ENCODE data around the gene GPC1.

The GPC1 gene

GRCh38 chr2:240413813-240414429 is 21.5 kb upstream of the GPC1 start:
- no peak for DNase-seq

GRCh38 chr2:240416821-240417220 is 18.6 kb upstream of the GPC1 start:
- no peak for DNase-seq

DNA sequence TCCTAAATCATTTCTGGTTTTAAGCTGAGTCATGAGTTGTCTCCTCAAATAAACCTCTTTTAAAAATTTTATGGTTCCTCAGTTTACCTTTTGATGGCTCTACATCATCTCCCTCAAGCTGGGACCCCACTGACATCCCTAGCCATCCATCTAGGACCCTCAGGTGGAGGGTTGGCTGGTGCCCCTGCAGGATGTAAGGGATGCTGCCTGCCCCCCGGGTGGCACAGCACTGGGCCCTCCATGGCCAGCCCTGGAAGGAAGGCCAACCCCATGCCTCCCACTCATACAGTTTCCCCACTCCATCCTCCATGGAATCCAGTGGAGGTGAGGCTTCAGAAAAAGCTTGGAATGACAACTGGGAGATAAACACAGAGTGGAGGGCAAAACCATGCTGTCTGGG is 17.2 kb upstream of the GPC1 start:
- DNase-seq, result no peak

- DNase-seq, result no peak
Measured at GRCh38 chr2:240419271-240419670, 16.2 kb upstream of the GPC1 start.

- no peak for DNase-seq
Measured at GRCh38 chr2:240419723-240420122, 15.7 kb upstream of the GPC1 start.

- no peak for DNase-seq
Measured at GRCh38 chr2:240420206-240421104, 15.0 kb upstream of the GPC1 start.

- no peak for DNase-seq
Measured at GRCh38 chr2:240421381-240421780, 14.1 kb upstream of the GPC1 start.

GRCh38 chr2:240422658-240423329 is 12.7 kb upstream of the GPC1 start:
- no peak for DNase-seq

DNA sequence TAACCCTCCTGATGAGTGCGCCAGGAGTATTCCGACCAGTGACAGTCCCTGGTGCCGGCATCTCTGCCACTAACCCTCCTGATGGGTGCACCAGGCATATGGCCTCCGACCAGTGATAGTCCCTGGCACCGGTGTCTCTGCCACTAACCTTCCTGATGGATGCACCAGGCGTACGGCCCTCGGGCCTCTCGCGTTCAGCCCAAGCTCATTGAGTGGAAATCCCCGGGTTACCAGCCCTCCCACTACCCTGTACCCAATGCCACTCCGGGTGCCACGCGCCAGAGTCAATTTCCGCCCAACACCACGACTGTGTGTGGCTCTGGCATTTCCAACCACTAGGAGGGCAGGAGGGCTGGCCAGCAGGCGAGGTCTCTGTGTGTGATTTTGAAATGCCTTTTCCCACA is 11.7 kb upstream of the GPC1 start:
- DNase-seq, result no peak

DNA sequence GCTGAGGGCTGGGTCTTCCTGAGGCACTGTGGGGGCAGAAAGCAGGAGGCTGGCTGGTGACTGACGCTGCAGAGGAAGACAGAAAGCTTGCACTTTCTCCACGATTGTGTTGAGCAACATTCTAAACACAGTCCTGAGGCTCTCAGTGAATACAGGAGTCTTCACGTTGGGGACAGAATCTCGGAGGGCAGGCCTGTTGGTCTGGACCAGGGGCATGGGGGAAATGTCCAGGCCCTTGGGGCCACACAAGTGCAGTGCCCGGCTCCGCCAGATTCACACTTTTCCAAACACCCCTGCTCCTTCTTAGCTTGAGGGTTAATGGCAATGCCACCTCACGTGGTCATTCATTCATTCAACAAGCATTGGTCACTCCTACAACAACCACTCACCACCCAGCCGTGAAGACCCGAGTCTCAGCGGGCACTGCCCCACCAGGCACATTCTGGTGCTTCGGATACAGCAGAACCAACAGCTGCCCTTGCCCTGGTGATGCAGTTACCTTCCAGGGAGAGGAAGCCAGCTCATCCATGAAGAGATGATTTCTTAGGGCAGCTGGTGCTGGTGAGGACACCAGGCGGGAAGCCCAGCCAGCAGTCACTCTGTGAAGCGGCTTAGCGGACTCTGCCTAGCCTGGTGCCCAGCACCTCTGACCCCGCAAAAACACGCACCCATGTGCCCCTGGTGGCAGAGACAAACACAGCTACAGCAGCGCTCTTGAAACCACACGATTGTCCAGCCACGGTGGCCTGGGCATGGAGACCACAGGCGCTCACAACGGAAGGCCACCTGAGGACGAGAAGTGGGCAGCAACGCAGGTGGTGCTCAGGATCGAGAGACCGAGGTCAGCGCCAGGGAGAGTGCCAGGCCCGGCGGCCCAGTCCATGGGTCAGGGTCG is 10.9 kb upstream of the GPC1 start:
- DNase-seq, result no peak

- DNase-seq, result no peak
Measured at GRCh38 chr2:240425236-240425615, 10.2 kb upstream of the GPC1 start.

DNA sequence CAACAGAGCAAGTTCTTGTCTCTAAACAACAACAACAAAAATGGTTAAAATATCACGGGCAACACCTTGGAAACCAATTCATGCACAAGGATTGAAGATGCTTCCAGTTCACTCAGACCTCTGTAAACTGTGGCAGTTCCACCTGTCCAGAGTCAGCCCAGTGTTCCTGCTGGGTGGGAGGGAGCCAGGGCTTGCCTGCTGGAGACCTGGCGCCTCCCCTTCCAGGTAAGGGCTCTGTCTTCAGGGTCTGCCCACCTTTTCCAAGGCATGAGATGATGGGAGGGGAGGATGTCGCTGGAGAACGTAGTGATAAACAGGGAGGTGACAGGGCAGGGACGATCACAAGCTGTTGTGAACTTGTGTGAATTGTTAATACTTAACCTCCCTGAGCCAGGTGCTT is 9.8 kb upstream of the GPC1 start:
- DNase-seq, result no peak

GRCh38 chr2:240426845-240427721 is 8.4 kb upstream of the GPC1 start:
- DNase-seq, result no peak

- DNase-seq, result no peak
Measured at GRCh38 chr2:240427729-240428128, 7.7 kb upstream of the GPC1 start.

DNA sequence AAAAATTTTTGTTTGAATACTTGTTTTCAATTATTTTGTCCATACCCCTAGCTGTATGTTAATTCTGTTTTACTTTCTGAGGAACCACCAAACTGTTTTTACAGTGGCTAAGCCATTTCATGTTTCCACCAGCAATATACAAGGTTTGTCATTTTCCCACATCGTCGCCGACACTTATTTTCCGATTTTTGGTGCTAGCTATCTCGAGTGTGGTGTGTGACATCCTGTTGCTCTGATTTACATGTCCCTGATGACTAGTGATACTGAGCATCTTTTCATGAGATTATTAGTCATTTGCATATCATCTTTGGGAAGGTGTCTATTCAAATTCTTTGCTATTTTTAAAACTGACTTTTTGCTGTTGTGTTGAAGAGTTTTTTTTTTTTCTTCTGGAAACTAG is 7.2 kb upstream of the GPC1 start:
- no peak for DNase-seq

DNA sequence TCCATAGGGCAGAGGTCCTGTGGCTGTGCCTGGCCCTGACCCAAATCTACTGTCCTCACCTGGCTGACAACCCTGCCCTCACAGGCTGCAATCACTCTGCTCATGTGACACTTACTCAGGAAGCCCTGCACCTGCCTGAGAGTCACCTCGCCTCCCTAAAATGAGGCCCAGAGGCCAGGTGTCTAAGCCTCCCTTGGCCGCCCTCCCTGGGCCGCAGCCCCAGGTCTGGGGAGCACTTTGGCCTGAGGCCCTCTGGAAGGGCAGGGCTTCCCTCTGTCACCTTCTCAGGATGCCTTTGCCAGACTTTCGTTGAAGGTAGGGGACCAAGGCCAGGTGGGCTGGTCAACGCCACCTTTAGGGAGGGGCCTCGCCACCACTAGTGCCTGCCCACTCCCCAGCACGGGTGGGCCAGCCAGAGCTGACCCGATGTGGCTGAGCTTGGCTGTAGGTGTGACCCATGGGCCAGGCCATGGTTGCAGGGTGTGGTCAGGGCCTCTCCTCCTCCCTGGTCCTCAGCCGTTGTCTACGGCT is 6.1 kb upstream of the GPC1 start:
- no peak for DNase-seq

- DNase-seq, result no peak
Measured at GRCh38 chr2:240429872-240430491, 5.5 kb upstream of the GPC1 start.

DNA sequence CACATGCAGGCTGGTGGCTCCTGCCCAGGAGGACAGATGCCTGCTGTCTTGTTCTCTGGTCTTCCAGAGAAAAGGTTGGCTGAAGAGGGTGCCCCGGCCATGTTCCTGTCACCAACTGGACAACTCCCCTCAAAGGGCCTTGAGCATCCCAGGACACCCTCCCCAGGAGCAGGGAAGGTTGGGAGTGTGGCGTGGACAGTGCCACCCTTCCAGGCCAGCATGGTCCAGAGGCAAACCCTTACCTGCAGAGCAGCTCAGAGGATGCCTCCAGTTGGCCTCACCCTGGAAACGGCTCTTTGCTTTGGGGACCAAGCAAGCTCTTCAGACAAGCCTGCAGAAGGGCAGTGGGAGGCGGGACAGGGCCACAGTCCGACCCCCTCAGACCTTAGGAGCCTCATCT is 4.9 kb upstream of the GPC1 start:
- DNase-seq, result no peak

- DNase-seq, result no peak
Measured at GRCh38 chr2:240431271-240431660, 4.2 kb upstream of the GPC1 start.

- no peak for DNase-seq
Measured at GRCh38 chr2:240431661-240432424, 3.6 kb upstream of the GPC1 start.
